Keratinocyte (primary cell): Measurements from ENCODE around the gene GPC3. TPM values are rescaled to one million over a fixed set of nuclear protein-coding genes. Genes with fewer than 3 reads are reported as not detected.

ENCODE experiments used
- DNase-seq: peaks from one replicate; pipeline ENCODE4 v3.0.0-alpha.2; 2011; ENCODE audit warnings: low read depth, missing footprints, low spot score
- FAIRE-seq: peaks from 2 replicates; lab custom pipeline; 2011; peaks lifted over from hg19 to GRCh38; lab: Jason Lieb, UNC
- H2AFZ ChIP-seq: 2 replicates; pipeline ENCODE4 v1.6.0; 2012; ENCODE audit warnings: low read length, control low read depth, inconsistent platforms; ENCODE audit not compliant: control insufficient read depth
- H3K27ac ChIP-seq: 2 replicates; pipeline ENCODE4 v1.5.1; 2011; ENCODE audit warnings: low read length; ENCODE audit not compliant: control insufficient read depth, insufficient read depth
- H3K27me3 ChIP-seq: 3 replicates; pipeline ENCODE4 v1.6.0; 2011; ENCODE audit warnings: low read length; ENCODE audit not compliant: control insufficient read depth, insufficient read depth; ENCODE audit errors: extremely low read depth
- H3K36me3 ChIP-seq, 2 experiments: 2 replicates in 1 of 2; 3 replicates in 1 of 2; pipeline ENCODE4 v1.5.1; 2011; ENCODE audit warnings: low read length in 2 of 2, mild to moderate bottlenecking in 1 of 2; ENCODE audit not compliant: control insufficient read depth in 2 of 2, insufficient read depth in 2 of 2; ENCODE audit errors: extremely low read depth in 1 of 2
- H3K4me1 ChIP-seq: 3 replicates; pipeline ENCODE4 v1.5.1; 2011; ENCODE audit warnings: low read length; ENCODE audit not compliant: control insufficient read depth, insufficient read depth; ENCODE audit errors: extremely low read depth
- H3K4me2 ChIP-seq: 3 replicates; pipeline ENCODE4 v1.6.0; 2011; ENCODE audit warnings: low read depth, low read length; ENCODE audit not compliant: control insufficient read depth, insufficient read depth; ENCODE audit errors: extremely low read depth
- H3K4me3 ChIP-seq, 3 experiments: fragments of 200-600 bp in 1 of 3; sonication (generic) in 1 of 3; 2 replicates in 2 of 3; 3 replicates in 1 of 3; pipeline ENCODE4 v1.5.1; 2011 to 2016; ENCODE audit warnings: low read length in 3 of 3, mild to moderate bottlenecking in 3 of 3, control low read depth in 2 of 3, inconsistent platforms in 1 of 3, low read depth in 1 of 3, mixed read lengths in 1 of 3, mixed run types in 1 of 3, moderate library complexity in 1 of 3; ENCODE audit not compliant: control insufficient read depth in 2 of 3, insufficient read depth in 2 of 3; ENCODE audit errors: extremely low read depth in 1 of 3
- H3K79me2 ChIP-seq: 2 replicates; pipeline ENCODE4 v1.6.0; 2012; ENCODE audit warnings: low read length; ENCODE audit not compliant: control insufficient read depth, insufficient read depth
- H3K9ac ChIP-seq: 3 replicates; pipeline ENCODE4 v1.6.0; 2011; ENCODE audit warnings: low read length; ENCODE audit not compliant: control insufficient read depth, insufficient read depth; ENCODE audit errors: extremely low read depth
- H3K9me1 ChIP-seq: 3 replicates; pipeline ENCODE4 v1.6.0; 2011; ENCODE audit warnings: low read length; ENCODE audit not compliant: control insufficient read depth, insufficient read depth; ENCODE audit errors: extremely low read depth
- H3K9me3 ChIP-seq: 2 replicates; pipeline ENCODE4 v1.5.1; 2012; ENCODE audit warnings: low read depth, low read length; ENCODE audit not compliant: control insufficient read depth
- H4K20me1 ChIP-seq: 3 replicates; pipeline ENCODE4 v1.6.0; 2011; ENCODE audit warnings: low read length; ENCODE audit not compliant: control insufficient read depth, insufficient read depth; ENCODE audit errors: extremely low read depth
- CTCF ChIP-seq, 3 experiments: IDR thresholded peaks in 1 of 3; conservative IDR thresholded peaks in 1 of 3; optimal IDR thresholded peaks in 1 of 3; 2 replicates in 2 of 3; 3 replicates in 1 of 3; pipeline versions ENCODE3 to v1.5.1; 2011; ENCODE audit warnings: low read length in 3 of 3, mild to moderate bottlenecking in 3 of 3, moderate library complexity in 2 of 3, control low read depth in 1 of 3, inconsistent platforms in 1 of 3; ENCODE audit not compliant: insufficient read depth in 2 of 3; ENCODE audit errors: extremely low read depth in 1 of 3
- EZH2 ChIP-seq: IDR thresholded peaks from one replicate; pipeline ENCODE4 v1.6.1; 2012; ENCODE audit warnings: inconsistent platforms, mild to moderate bottlenecking, low read length, moderate library complexity
- dilution Hi-C: fragments of 300-500 bp; cut with MboI; formaldehyde crosslinking; loops from one replicate; pipeline ENCODE4 v1.7.0; 2020; ENCODE audit warnings: low sequenced_read_pairs; ENCODE audit not compliant: extremely low pct_ligation_motif_present
- polyA plus RNA-seq, 5 experiments: library from polyadenylated mRNA; depleted of rRNA in 3 of 5; stranded (reverse) in 3 of 5; stranded (forward) in 1 of 5; unstranded in 1 of 5; fragments of >200 nt; gene quantifications; 1 replicate in 1 of 5; 2 replicates in 3 of 5; 3 replicates in 1 of 5; pipeline versions ENCODE4 v1.2.1 to v1.2.3, GENCODE V29; 2011 to 2012; ENCODE audit warnings: missing spikeins in 2 of 5, low read depth in 1 of 5, low replicate concordance in 1 of 5

GPC3 gene
- polyA plus RNA-seq, 1 donor (not counting 4 experiments of a cell fraction or from before 2014, with no cell fraction given), result 0.03 TPM

- no peaks in the 10 kb centered on the region for H3K27me3 ChIP-seq
- FAIRE-seq, result no peak
- no peak overlapping the region for H2AFZ ChIP-seq
- no peaks in the 10 kb centered on the region for H3K9me1 ChIP-seq
- H3K79me2 ChIP-seq, result no peaks in the 10 kb centered on the region
- H4K20me1 ChIP-seq, result no peaks in the 10 kb centered on the region
- H3K4me3 ChIP-seq, result no peak overlapping the region
- no peak for DNase-seq
- no peak overlapping the region for H3K4me2 ChIP-seq
- H3K9me3 ChIP-seq, result no peaks in the 10 kb centered on the region
- H3K27ac ChIP-seq, result no peak overlapping the region
- H3K4me1 ChIP-seq, result no peaks in the 10 kb centered on the region
- no peak overlapping the region for H3K9ac ChIP-seq
- TF ChIP-seq EZH2 (no peak), CTCF (optimal IDR thresholded peaks at IDR 0.05 in 1 of 3, IDR thresholded peaks at IDR 0.05 in 1 of 3, conservative IDR thresholded peaks at IDR 0.05 in 1 of 3; ENCODE audit: extremely low read depth in 1 of 3, insufficient read depth in 2 of 3, low read length in 3 of 3) (no peak)
- no peaks in the 10 kb centered on the region for H3K36me3 ChIP-seq
- dilution Hi-C loops, result no loop called here
Measured at GRCh38 chrX:133913009-133913408, 72.4 kb downstream of the GPC3 start.

GRCh38 chrX:133911825-133912495 is 73.4 kb downstream of the GPC3 start:
- H3K4me2 ChIP-seq, result no peak overlapping the region
- H3K9me1 ChIP-seq, result no peaks in the 10 kb centered on the region
- no peaks in the 10 kb centered on the region for H3K27me3 ChIP-seq
- TF ChIP-seq EZH2 (no peak), CTCF (optimal IDR thresholded peaks at IDR 0.05 in 1 of 3, IDR thresholded peaks at IDR 0.05 in 1 of 3, conservative IDR thresholded peaks at IDR 0.05 in 1 of 3; ENCODE audit: extremely low read depth in 1 of 3, insufficient read depth in 2 of 3, low read length in 3 of 3) (no peak)
- FAIRE-seq, result no peak
- H3K4me1 ChIP-seq, result no peaks in the 10 kb centered on the region
- H3K4me3 ChIP-seq, result no peak overlapping the region
- H3K9me3 ChIP-seq, result no peaks in the 10 kb centered on the region
- no peak for DNase-seq
- dilution Hi-C loops, result no loop called here
- H3K9ac ChIP-seq, result no peak overlapping the region
- no peaks in the 10 kb centered on the region for H4K20me1 ChIP-seq
- H3K27ac ChIP-seq, result no peak overlapping the region
- H3K36me3 ChIP-seq, result no peaks in the 10 kb centered on the region
- no peaks in the 10 kb centered on the region for H3K79me2 ChIP-seq
- H2AFZ ChIP-seq, result no peak overlapping the region
